GM21447 (cell line): Measurements from ENCODE around the gene EAPP.
"Not testable (repeated sequence)": the region's sequence is repeated elsewhere in the genome, so short reads cannot be mapped to it uniquely, and the experiment has no call there.

Source experiments
- ATAC-seq: cut with Tn5 transposase; IDR thresholded peaks from one replicate; pipeline ENCODE4 v1.9.1; 2021; ENCODE audit not compliant: unreplicated experiment

The EAPP gene

GRCh38 chr14:34539407-34540180, at the start of gene EAPP:
EAPP (minus strand) TSS chr14:34539701; CDS start chr14:34539628, 73 bp downstream.
- peak; percentile 100 for ATAC-seq

DNA sequence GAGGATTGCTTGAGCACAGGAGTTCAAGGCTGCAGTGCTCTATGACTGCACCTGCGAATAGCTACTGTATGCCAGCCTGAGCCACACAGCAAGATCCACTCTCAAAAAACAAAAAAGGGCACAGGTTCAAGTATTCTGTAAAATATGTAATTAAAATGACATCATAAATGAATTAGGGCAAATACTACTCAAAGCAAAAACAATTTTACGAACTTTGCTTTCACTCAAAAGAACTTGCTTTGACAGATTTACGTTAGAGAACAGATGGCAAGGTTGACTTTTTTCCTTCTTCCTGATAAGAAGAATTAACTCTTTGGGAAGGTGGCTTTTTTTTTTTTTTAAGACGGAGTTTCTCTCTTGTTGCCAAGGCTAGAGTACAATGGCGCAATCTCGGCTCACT, 44.0 kb upstream of the EAPP start:
- ATAC-seq: no peak

GRCh38 chr14:34582117-34582680, 42.7 kb upstream of the EAPP start:
- no peak for ATAC-seq

DNA sequence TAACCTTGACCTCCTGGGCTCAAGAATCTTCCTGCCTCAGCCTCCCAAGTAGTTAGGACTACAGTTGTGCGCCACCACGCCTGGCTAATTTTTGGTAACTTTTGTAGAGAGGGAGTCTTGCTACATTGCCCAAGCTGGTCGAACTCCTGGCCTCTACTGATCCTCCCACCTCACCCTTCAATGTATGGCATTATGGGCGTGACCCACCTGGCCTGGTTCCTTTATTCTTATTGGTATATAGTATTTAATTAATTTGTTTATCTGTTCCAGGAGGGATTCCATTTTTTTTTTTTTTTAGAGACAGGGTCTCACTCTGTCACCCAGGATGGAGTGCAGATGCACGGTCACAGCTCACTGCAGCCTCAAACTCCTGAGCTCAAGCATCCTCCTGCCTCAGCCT, 40.9 kb upstream of the EAPP start:
- no peak for ATAC-seq

GRCh38 chr14:34571771-34572170, 32.3 kb upstream of the EAPP start:
- no peak for ATAC-seq

DNA sequence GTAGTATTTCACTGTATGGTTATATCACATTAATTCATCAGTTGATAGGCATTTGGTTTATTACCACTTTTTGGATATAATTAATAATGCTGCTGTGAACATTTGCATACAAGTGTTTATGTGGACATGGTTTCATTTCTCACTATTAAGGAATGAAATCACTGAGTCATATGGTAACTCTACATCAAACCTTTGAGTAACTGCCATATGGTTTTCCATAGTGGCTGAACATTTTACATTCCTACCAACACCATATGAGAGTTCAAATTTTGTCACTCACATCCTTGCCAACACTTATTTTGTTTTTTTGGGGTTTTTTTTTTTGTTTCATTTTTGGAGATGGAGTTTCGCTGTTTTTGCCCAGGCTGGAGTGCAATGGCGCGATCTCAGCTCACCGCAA, 30.2 kb upstream of the EAPP start:
- no peak for ATAC-seq

GRCh38 chr14:34568803-34569202, 29.3 kb upstream of the EAPP start:
- no peak for ATAC-seq

GRCh38 chr14:34562776-34563150, 23.3 kb upstream of the EAPP start:
- ATAC-seq: no peak

DNA sequence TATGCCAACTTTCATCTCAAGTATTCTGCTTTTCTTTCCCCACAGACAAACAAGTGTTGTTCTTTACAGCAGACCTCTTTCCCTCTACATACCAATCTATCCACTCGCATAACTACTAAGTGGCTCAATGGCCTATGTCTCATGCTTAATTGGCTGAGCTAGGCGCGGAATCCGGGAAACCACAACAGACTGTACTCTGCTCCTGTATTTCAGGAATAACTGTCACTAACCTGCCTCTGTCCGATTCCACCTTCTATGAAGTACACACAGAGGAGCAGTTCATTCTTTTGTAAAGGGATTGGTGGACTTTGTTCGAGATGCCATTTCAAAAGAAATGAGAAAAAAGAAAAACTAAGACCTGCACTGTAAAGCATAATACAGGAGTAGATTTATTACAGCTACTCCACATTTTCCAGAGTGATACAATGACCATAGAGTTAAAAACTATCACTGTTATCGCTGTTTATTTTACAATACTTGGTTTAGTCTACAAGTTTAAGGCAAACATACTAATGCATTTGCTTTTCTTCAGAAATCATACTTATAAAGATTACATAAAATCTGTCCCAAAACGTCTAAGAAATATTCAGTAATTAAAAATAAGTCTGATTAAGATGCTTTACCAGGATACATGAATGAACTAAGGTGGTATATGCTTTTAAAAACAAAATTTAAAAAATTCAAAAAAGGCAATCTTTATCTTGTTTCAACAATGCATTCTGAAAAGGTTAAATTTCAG, 22.7 kb upstream of the EAPP start:
- ATAC-seq: not testable (repeated sequence)

DNA sequence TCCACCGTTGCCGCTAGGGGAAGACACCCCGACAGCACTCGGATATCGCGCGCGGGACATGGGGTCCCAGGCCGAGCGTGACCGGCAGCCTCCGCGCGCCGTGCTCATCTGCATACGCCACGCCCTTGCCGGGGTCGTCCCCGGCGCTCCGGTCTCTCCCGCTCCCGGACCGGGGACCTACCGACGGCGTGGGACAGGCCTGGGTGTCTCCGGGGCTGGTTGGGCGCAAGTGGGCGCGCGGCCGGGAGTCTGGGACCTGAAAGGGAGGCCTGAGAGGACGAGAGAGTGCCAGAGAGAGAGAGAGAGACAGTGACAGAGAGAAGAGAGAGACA, 17.0 kb upstream of the EAPP start:
- peak; percentile 54 for ATAC-seq

DNA sequence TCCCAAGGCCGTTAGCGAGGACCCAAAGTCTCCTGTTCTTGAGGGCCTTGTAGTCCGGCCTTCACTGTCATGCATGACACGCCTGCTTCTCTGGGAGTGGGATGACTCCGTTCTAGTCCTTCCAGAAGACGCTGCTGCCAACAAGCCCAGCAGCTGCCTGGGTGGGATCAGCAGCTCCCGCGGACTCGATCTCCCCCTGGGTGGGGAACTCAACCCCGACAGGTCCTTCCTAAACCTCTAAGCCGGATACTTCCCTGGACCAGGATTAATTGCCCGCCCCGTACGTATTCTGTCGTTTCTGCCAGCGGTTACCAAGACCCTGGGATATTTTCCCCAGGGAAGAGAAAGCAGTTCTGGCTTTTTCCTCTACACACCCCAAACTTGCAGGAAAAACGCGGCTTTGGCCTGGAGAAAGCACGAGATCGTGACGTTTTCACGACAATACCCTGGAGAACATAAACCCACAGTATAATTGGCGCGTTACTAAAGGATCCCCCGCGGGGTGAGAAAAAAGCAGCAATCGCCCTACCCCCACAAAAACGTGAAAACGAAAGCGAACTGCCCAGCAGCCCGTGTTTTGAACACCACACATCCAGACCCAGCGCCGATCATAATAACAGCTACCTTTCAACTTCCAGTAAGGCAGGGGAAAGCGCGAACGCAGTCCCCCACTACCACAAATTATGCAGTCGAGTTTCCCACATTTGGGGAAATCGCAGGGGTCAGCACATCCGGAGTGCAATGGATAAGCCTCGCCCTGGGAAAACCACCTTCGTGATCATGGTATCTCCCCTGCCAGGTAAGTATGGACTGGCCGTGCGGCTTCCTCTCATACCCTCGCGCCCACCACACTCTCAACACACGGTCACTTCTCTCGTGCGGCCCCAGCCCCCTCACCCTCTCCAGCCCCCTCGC, 16.3 kb upstream of the EAPP start:
- peak; percentile 72 for ATAC-seq

- ATAC-seq: no peak
These were observed 15.2 kb upstream of the EAPP start for GRCh38 chr14:34554540-34555250.

DNA sequence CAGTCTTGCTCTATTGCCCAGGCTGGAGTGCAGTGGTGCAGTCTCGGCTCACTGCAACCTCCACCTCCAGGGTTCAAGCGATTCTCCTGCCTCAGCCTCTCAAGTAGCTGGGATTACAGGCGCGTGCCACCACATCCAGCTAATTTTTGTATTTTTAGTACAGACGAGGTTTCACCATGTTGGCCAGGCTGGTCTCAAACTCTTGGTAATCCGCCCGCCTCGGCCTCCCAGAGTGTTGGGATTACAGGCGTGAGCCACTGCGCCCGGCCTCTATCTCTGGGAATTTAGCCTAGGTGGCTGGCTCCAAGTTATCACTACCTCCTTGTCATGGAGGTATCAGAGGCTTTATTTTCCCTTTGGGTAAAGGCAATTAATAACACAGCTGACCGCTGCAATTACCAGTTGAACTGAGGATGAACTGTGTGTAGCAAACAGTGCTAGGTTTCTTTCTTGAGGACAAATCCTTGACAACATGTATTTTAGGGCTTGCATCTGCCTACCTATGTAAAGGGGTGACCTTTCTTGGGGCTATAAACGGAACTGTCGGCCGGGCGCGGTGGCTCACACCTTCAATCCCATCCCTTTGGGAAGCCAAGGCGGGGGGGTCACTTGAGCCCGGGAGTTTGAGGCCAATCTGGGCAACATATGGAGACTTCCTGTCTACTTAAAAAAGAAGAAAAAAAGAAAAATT, 9.9 kb upstream of the EAPP start:
- ATAC-seq: not testable (repeated sequence)

DNA sequence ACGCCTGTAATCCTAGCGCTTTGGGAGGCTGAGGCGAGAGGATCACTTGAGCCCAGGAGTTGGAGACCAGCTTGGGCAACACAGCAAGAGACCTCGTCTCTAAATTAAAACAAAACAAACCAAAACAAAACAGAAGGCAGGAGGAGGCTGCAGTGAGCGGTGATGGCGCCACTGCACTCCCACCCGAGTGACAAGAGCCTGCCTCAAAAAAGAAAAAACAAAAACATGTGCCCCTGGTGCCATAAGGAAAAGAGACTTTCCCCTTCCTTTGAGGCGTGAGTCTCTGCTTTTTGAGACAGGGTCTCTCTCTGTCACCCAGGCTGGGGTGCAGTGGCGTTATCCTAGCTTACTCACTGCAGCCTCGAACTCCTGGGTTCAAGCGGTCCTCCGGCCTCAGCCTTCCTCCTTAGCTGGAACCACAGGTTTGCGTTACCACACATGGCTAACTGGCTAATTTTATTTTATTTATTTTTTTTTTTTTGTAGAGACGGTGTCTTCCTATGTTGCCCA, 9.0 kb upstream of the EAPP start:
- ATAC-seq: no peak

GRCh38 chr14:34547136-34547520, 7.6 kb upstream of the EAPP start:
- peak; percentile 17 for ATAC-seq

DNA sequence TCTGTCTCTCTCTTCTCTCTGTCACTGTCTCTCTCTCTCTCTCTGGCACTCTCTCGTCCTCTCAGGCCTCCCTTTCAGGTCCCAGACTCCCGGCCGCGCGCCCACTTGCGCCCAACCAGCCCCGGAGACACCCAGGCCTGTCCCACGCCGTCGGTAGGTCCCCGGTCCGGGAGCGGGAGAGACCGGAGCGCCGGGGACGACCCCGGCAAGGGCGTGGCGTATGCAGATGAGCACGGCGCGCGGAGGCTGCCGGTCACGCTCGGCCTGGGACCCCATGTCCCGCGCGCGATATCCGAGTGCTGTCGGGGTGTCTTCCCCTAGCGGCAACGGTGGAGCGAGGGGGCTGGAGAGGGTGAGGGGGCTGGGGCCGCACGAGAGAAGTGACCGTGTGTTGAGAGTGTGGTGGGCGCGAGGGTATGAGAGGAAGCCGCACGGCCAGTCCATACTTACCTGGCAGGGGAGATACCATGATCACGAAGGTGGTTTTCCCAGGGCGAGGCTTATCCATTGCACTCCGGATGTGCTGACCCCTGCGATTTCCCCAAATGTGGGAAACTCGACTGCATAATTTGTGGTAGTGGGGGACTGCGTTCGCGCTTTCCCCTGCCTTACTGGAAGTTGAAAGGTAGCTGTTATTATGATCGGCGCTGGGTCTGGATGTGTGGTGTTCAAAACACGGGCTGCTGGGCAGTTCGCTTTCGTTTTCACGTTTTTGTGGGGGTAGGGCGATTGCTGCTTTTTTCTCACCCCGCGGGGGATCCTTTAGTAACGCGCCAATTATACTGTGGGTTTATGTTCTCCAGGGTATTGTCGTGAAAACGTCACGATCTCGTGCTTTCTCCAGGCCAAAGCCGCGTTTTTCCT, 7.0 kb upstream of the EAPP start:
- peak; percentile 79 for ATAC-seq

- not testable (repeated sequence) for ATAC-seq
These were observed 919 bp upstream of the EAPP start for GRCh38 chr14:34540181-34541059.

- peak; percentile 11 for ATAC-seq
These were observed 562 bp downstream of the EAPP start for GRCh38 chr14:34538871-34539406.
